PC-3 (cell line): ENCODE data around the gene FOXD2. TPM values are rescaled to one million over a fixed set of nuclear protein-coding genes. Genes with fewer than 3 reads are reported as not detected.

Experiments used
- ATAC-seq: fragments of 200-7000 bp; cut with Tn5 transposase; 2 replicates; pipeline ENCODE4 v1.9.1; 2020; ENCODE audit warnings: mild to moderate bottlenecking, moderate library complexity
- BruUV-seq: library from RNA; stranded (reverse); fragments of 400-500 nt; replicated peaks from 2 replicates; lab custom pipeline; 2021; lab: Mats Ljungman, UMichigan
- CTCF ChIA-PET: fragments of 300-600 bp; sonication (Branson Sonifier 250); formaldehyde crosslinking; loops from one replicate; lab custom pipeline; 2022; ENCODE audit warnings: antibody characterized with exemption; lab: Charles Lee
- POLR2A ChIA-PET: fragments of 300-600 bp; sonication (Branson Sonifier 250); formaldehyde crosslinking; loops from one replicate; lab custom pipeline; 2022; ENCODE audit warnings: antibody characterized with exemption; ENCODE audit not compliant: unreplicated experiment; lab: Charles Lee
- DNase-seq: peaks from one replicate; pipeline ENCODE4 v3.0.0-alpha.2; 2015
- H2AFZ ChIP-seq: fragments of 300-600 bp; sonication (generic); 2 replicates; pipeline ENCODE4 v1.6.0; 2016; ENCODE audit warnings: antibody characterized with exemption, low read length
- H3F3A ChIP-seq: fragments of 300-600 bp; sonication (generic); one replicate; pipeline ENCODE4 v1.6.0; 2017; ENCODE audit warnings: antibody characterized with exemption, low read length, control low read depth, mild to moderate bottlenecking; ENCODE audit not compliant: unreplicated experiment
- H3K27ac ChIP-seq: fragments of 300-600 bp; sonication (generic); 2 replicates; pipeline ENCODE4 v1.5.1; 2016; ENCODE audit warnings: mild to moderate bottlenecking, low read length
- H3K27me3 ChIP-seq: fragments of 300-600 bp; sonication (generic); 2 replicates; pipeline ENCODE4 v1.6.1; 2016; ENCODE audit warnings: low read length, mixed read lengths
- H3K36me3 ChIP-seq: fragments of 300-600 bp; sonication (generic); 2 replicates; pipeline ENCODE4 v1.6.1; 2016; ENCODE audit warnings: low read depth, mixed run types, low read length, mixed read lengths
- H3K4me1 ChIP-seq: fragments of 300-600 bp; sonication (generic); 2 replicates; pipeline ENCODE4 v1.5.1; 2016; ENCODE audit warnings: low read length; ENCODE audit not compliant: insufficient read depth
- H3K4me2 ChIP-seq: fragments of 300-600 bp; sonication (generic); 2 replicates; pipeline ENCODE4 v1.6.0; 2016; ENCODE audit warnings: low read length
- H3K4me3 ChIP-seq: fragments of 300-600 bp; sonication (generic); 2 replicates; pipeline ENCODE4 v1.5.1; 2016; ENCODE audit warnings: mild to moderate bottlenecking, low read length, mixed read lengths
- H3K79me2 ChIP-seq: fragments of 300-600 bp; sonication (generic); 2 replicates; pipeline ENCODE4 v1.6.1; 2017; ENCODE audit warnings: low read length, mixed read lengths
- H3K9ac ChIP-seq: fragments of 300-600 bp; sonication (generic); 2 replicates; pipeline ENCODE4 v1.6.0; 2016; ENCODE audit warnings: mild to moderate bottlenecking, low read length
- H3K9me2 ChIP-seq: fragments of 300-600 bp; sonication (generic); replicated peaks from 2 replicates; pipeline ENCODE4 v1.6.1; 2016; ENCODE audit warnings: mixed run types, low read length, mixed read lengths
- H3K9me3 ChIP-seq: fragments of 300-600 bp; sonication (generic); 2 replicates; pipeline ENCODE4 v1.6.1; 2016; ENCODE audit warnings: low read length, mixed read lengths
- H4K20me1 ChIP-seq: fragments of 300-600 bp; sonication (generic); 2 replicates; pipeline ENCODE4 v1.6.1; 2016; ENCODE audit warnings: low read length, mixed read lengths
- CTCF ChIP-seq: fragments of 300-600 bp; sonication (generic); conservative IDR thresholded peaks from 2 replicates; pipeline ENCODE4 v1.5.1; 2017; ENCODE audit warnings: antibody characterized with exemption, low read depth, mild to moderate bottlenecking, low read length
- EZH2 ChIP-seq: fragments of 300-600 bp; sonication (generic); IDR thresholded peaks from one replicate; pipeline ENCODE4 v1.6.1; 2017; ENCODE audit warnings: antibody characterized with exemption, mild to moderate bottlenecking, low read length; ENCODE audit not compliant: unreplicated experiment
- EZH2phosphoT487 ChIP-seq: fragments of 300-600 bp; sonication (generic); IDR thresholded peaks from 2 replicates; pipeline ENCODE4 v1.6.1; 2018; ENCODE audit warnings: mild to moderate bottlenecking, antibody characterized with exemption, low read length, borderline replicate concordance
- intact Hi-C: fragments of 100-400 bp; cut with micrococcal nuclease; formaldehyde crosslinking; loops from 2 replicates; pipeline ENCODE4 v1.9.0; 2023
- total RNA-seq: library from RNA; depleted of rRNA; stranded (reverse); fragments of >200 nt; gene quantifications from 2 replicates; pipeline ENCODE4 v1.2.3, GENCODE V29; 2014

The FOXD2 gene
- total RNA-seq, 1 experiment from 2014 or later, result 0.80 TPM

GRCh38 chr1:47481936-47482335 is 44.1 kb downstream of the FOXD2 start:
- intact Hi-C loops, result no loop called here
- DNase-seq, result no peak
- TF ChIP-seq EZH2phosphoT487 (no peak), CTCF (no peak), EZH2 (no peak)
- Histone ChIP-seq H3K9me2 (no peaks in the 10 kb centered on the region), H3K9ac (no peak overlapping the region), H3K9me3 (no peaks in the 10 kb centered on the region), H3K79me2 (no peaks in the 10 kb centered on the region), H3K27ac (no peak overlapping the region), H3K36me3 (no peaks in the 10 kb centered on the region), H3K4me1 (peaks cover 20% of the 10 kb centered on the region), H3K27me3 (no peaks in the 10 kb centered on the region), H2AFZ (no peak overlapping the region), H3F3A (no peaks in the 10 kb centered on the region), H3K4me2 (no peak overlapping the region), H4K20me1 (no peaks in the 10 kb centered on the region), H3K4me3 (no peak overlapping the region)
- POLR2A ChIA-PET, result no interaction called here
- CTCF ChIA-PET, result no interaction called here
- ATAC-seq, result no peak
- no TSS peak for BruUV-seq

- POLR2A ChIA-PET, result no interaction called here
- intact Hi-C loops, result no loop called here
- Histone ChIP-seq H3K79me2 (no peaks in the 10 kb centered on the region), H3K9me2 (no peaks in the 10 kb centered on the region), H3K4me1 (peaks cover 19% of the 10 kb centered on the region), H3K9ac (no peak overlapping the region), H4K20me1 (no peaks in the 10 kb centered on the region), H2AFZ (no peak overlapping the region), H3F3A (no peaks in the 10 kb centered on the region), H3K4me3 (no peak overlapping the region), H3K36me3 (no peaks in the 10 kb centered on the region), H3K9me3 (no peaks in the 10 kb centered on the region), H3K4me2 (no peak overlapping the region), H3K27me3 (no peaks in the 10 kb centered on the region), H3K27ac (no peak overlapping the region)
- CTCF ChIA-PET, result no interaction called here
- no peak for ATAC-seq
- BruUV-seq, result no TSS peak
- DNase-seq, result no peak
- TF ChIP-seq EZH2 (no peak), EZH2phosphoT487 (no peak), CTCF (no peak)
These were observed 44.9 kb downstream of the FOXD2 start for GRCh38 chr1:47482786-47483185.

- DNase-seq, result no peak
- H4K20me1 ChIP-seq, result no peaks in the 10 kb centered on the region
- intact Hi-C loops, result no loop called here
- no peaks in the 10 kb centered on the region for H3F3A ChIP-seq
- H3K27ac ChIP-seq, result no peak overlapping the region
- no peaks in the 10 kb centered on the region for H3K9me3 ChIP-seq
- H3K27me3 ChIP-seq, result no peaks in the 10 kb centered on the region
- no peaks in the 10 kb centered on the region for H3K36me3 ChIP-seq
- no peaks in the 10 kb centered on the region for H3K79me2 ChIP-seq
- ChIA-PET CTCF (no interaction called here), POLR2A (no interaction called here)
- no TSS peak for BruUV-seq
- no peak for ATAC-seq
- TF ChIP-seq EZH2phosphoT487, result no peak
- TF ChIP-seq CTCF, result no peak
- TF ChIP-seq EZH2, result no peak
- H3K4me1 ChIP-seq, result peaks cover 16% of the 10 kb centered on the region
- H3K4me2 ChIP-seq, result no peak overlapping the region
- H3K9me2 ChIP-seq, result no peaks in the 10 kb centered on the region
- no peak overlapping the region for H2AFZ ChIP-seq
- no peak overlapping the region for H3K4me3 ChIP-seq
- H3K9ac ChIP-seq, result no peak overlapping the region
These were observed 45.8 kb downstream of the FOXD2 start for GRCh38 chr1:47483651-47484050.
